C4-2B (cell line): Measurements from ENCODE around the gene SPIN3.

Experiments
- ZFX ChIP-seq: fragments of 450-650 bp; IDR thresholded peaks from 2 replicates; pipeline ENCODE4 v1.6.1; 2017
- TF ChIP-seq, protein P1 (sequence below): fragments of 450-650 bp; conservative IDR thresholded peaks from 2 replicates; pipeline ENCODE4 v1.5.1; 2017; ENCODE audit warnings: mild to moderate bottlenecking

- TF ChIP-seq, protein P1, sequence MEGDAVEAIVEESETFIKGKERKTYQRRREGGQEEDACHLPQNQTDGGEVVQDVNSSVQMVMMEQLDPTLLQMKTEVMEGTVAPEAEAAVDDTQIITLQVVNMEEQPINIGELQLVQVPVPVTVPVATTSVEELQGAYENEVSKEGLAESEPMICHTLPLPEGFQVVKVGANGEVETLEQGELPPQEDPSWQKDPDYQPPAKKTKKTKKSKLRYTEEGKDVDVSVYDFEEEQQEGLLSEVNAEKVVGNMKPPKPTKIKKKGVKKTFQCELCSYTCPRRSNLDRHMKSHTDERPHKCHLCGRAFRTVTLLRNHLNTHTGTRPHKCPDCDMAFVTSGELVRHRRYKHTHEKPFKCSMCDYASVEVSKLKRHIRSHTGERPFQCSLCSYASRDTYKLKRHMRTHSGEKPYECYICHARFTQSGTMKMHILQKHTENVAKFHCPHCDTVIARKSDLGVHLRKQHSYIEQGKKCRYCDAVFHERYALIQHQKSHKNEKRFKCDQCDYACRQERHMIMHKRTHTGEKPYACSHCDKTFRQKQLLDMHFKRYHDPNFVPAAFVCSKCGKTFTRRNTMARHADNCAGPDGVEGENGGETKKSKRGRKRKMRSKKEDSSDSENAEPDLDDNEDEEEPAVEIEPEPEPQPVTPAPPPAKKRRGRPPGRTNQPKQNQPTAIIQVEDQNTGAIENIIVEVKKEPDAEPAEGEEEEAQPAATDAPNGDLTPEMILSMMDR: no peak
- no peak for TF ChIP-seq ZFX
These were observed at the start of gene SPIN3 for GRCh38 chrX:56995271-56995994.
